ENCODE measurements around the gene PABPC1L2B. TPM values are rescaled to one million over a fixed set of nuclear protein-coding genes. Genes with fewer than 3 reads are reported as not detected.

The PABPC1L2B gene
- not detected in 5 replicates for total RNA-seq (2022; extraction: Qiagen RNA extraction)

DNA sequence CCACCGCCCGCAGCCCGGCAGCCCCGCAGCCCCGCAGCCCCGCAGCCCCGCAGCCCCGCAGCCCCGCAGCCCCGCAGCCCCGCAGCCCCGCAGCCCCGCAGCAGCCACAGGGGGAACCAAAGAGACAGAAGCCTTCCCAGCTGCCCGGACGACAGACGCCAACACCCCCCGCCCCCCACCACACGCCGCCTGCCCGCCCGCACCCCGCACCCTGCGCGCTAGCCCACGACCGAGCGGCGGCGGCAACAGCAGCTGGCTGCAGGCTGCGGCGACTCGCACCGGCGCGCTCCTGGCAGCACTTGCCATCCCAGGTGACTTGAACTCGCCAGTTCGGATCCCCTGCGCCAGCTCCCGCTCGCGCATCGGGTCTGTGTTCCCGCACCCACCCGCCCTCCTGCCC is at the start of gene PABPC1L2B:
Gene PABPC1L2B (plus strand): TSS at position 207 of the 400 bp plus-strand sequence. CDS start 704 bp downstream, outside the sequence.

Other genes starting within 250 kb of the PABPC1L2B start
- 0.09 to 0.24 TPM in 2 of 5 replicates, not detected in the others for gene DMRTC1B, start 226.0 kb upstream of the PABPC1L2B start, total RNA-seq (2022; extraction: Qiagen RNA extraction)
- gene FAM236B, start 220.3 kb upstream of the PABPC1L2B start, total RNA-seq (2022; extraction: Qiagen RNA extraction) = not detected in 5 replicates
- gene FAM236D, start 194.7 kb upstream of the PABPC1L2B start, total RNA-seq (2022; extraction: Qiagen RNA extraction) = not detected in 5 replicates
- not detected in 5 replicates for gene FAM236C, start 90.3 kb upstream of the PABPC1L2B start, total RNA-seq (2022; extraction: Qiagen RNA extraction)
- gene FAM236A, start 64.7 kb upstream of the PABPC1L2B start, total RNA-seq (2022; extraction: Qiagen RNA extraction) = not detected in 5 replicates
- 0.07 TPM in 1 of 5 replicates, not detected in the others for gene DMRTC1, start 59.1 kb upstream of the PABPC1L2B start, total RNA-seq (2022; extraction: Qiagen RNA extraction)
- gene PABPC1L2A, start 76.6 kb downstream of the PABPC1L2B start, total RNA-seq (2022; extraction: Qiagen RNA extraction) = not detected in 5 replicates
- 1.1 to 1.6 TPM (median 1.3 TPM) in 5 replicates for gene NAP1L2, start 211.9 kb downstream of the PABPC1L2B start, total RNA-seq (2022; extraction: Qiagen RNA extraction)

Measured in A549 treated with CORT108297 at 1 μM for 4 hours (cell line).